Activated CD4-positive, alpha-beta T cell treated with anti-CD3 and anti-CD28 coated beads, Interleukin-2, amount 10 ng/mL, durations not matched to agents 7 days and 5 days (primary cell): ENCODE measurements around the gene C3orf52. TPM values are rescaled to one million over a fixed set of nuclear protein-coding genes. Genes with fewer than 3 reads are reported as not detected.

Experiments used
- CTCF ChIA-PET: fragments of 350-600 bp; sonication (Branson Sonifier 250); formaldehyde crosslinking; loops from one replicate; lab custom pipeline; 2021; ENCODE audit warnings: antibody characterized with exemption; lab: Charles Lee
- POLR2A ChIA-PET: fragments of 350-600 bp; sonication (Branson Sonifier 250); formaldehyde crosslinking; loops from one replicate; lab custom pipeline; 2021; ENCODE audit warnings: antibody characterized with exemption; lab: Charles Lee
- DNase-seq: peaks from one replicate; pipeline ENCODE4 v3.0.0-alpha.2; 2020
- H3K27ac Mint-ChIP-seq: one replicate; pipeline ENCODE4 v1.8.0; 2021; ENCODE audit warnings: mild to moderate bottlenecking, moderate library complexity, mixed read lengths
- H3K27me3 Mint-ChIP-seq: one replicate; pipeline ENCODE4 v1.8.0; 2021; ENCODE audit warnings: mixed read lengths
- H3K36me3 Mint-ChIP-seq: one replicate; pipeline ENCODE4 v1.8.0; 2021; ENCODE audit warnings: low read depth, mixed read lengths
- H3K4me1 Mint-ChIP-seq: one replicate; pipeline ENCODE4 v1.8.0; 2021; ENCODE audit warnings: mixed read lengths
- H3K4me3 Mint-ChIP-seq: one replicate; pipeline ENCODE4 v1.8.0; 2021; ENCODE audit warnings: mild to moderate bottlenecking, moderate library complexity, mixed read lengths
- H3K9me3 Mint-ChIP-seq: one replicate; pipeline ENCODE4 v1.8.0; 2021; ENCODE audit warnings: mixed read lengths
- total RNA-seq, 2 experiments: library from RNA; stranded (reverse); gene quantifications; one replicate each; pipeline ENCODE4 v1.2.3, GENCODE V29; 2021

C3orf52 gene
- total RNA-seq, 2 experiments from 2014 or later, result 9.2 to 9.5 TPM

DNA sequence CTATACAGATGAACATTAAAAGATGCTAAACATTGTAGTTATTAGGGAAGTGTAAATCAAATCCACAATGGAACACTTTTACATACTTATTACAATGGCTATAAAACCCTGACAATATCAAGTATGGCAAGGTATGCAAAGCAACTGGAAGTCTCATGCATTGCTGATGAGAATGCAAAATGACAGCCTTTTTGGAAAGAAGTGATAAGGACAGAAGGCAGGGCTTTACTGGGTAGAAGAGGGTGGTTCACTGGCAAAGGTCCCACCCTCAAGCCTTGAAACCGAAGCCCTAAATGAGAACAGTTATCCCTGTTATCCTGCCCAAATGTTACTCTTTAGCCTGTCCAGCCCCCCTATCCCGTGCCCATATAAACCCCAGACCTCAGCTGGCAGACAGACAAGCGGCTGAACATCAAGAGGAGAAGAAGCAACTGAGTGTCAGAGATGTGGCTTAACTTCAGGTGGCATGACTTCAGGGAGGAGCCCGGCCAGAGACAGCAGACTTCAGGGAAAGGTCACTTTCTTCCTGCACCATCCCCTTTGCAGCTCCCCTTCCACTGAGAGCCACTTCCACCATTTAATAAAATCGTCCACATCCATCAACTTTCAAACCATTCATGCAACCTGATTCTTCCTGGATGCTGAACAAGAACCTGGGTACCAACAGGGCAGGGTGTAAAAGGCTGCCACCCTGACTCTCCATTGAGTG is 47.6 kb downstream of the C3orf52 start:
- DNase-seq, result no peak
- Mint-ChIP-seq H3K27me3 (no peaks in the 10 kb centered on the region), H3K36me3 (peaks cover 17% of the 10 kb centered on the region), H3K4me1 (peaks cover 76% of the 10 kb centered on the region), H3K9me3 (no peaks in the 10 kb centered on the region), H3K4me3 (peak overlapping the region; percentile 84), H3K27ac (peak overlapping the region; percentile 92)
- POLR2A ChIA-PET, result no interaction called here
- CTCF ChIA-PET, result no interaction called here

DNA sequence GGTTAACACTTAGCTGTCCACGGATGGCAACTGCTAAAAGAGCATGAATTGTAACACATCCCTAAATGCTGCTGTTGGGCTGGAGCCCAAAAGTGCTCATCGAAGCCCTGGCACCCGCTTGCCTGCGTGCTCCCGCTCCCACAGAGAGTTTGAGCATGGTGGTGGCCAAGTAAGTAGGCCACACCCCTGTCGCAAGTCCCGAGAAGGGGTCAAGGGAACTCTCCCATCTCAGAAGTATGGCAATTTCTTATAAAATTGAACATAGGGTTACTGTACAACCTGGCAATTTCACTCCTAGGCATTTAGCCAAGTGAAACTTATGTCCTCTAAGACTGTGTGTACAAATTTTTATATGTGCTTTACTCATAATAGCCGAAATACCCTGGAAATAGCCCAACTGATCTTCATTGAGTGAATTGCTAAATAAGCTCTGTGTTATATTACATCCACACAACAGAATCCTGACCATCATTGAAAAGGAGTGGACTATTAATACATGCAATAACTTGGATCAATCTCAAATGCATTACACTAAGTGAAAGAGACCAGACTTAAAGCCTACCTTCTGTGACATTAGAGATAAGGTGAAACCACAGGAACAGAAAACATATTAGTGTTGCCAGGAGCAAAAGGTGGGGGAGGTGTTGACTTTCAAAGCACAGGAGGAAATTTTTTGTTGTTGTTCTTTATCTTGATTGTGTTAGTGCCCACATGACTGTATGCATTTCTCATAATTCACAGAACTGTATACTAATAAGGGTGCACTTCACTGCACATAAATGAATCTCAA is 48.3 kb downstream of the C3orf52 start:
- Mint-ChIP-seq H3K36me3 (peaks cover 13% of the 10 kb centered on the region), H3K9me3 (no peaks in the 10 kb centered on the region), H3K4me1 (peaks cover 69% of the 10 kb centered on the region), H3K27me3 (no peaks in the 10 kb centered on the region), H3K4me3 (no peak overlapping the region), H3K27ac (peak overlapping the region; percentile 78)
- ChIA-PET POLR2A (no interaction called here), CTCF (no interaction called here)
- DNase-seq, result peak; percentile 25

DNA sequence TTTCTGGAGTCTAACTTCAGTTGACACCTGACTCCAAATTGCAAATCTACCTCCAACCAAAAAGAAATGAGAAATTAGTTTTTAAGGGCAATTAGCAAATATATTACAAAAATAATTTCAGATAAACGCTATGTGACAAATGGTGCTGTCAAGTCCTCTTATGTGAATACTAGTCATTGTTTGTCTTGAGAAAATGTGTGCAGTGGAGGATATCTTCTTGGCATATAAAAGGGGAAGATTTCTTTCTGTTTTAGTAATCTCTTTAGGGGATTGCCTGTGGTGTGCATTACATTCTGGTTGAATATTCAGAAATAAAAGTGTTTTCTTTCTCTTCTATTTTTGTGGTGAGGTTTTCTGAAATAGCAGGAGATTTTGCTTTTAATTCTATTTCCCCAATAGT is 49.9 kb downstream of the C3orf52 start:
- Mint-ChIP-seq H3K9me3 (no peaks in the 10 kb centered on the region), H3K27ac (no peak overlapping the region), H3K4me1 (peaks cover 56% of the 10 kb centered on the region), H3K36me3 (peaks cover 2% of the 10 kb centered on the region), H3K4me3 (no peak overlapping the region), H3K27me3 (no peaks in the 10 kb centered on the region)
- no peak for DNase-seq
- ChIA-PET POLR2A (no interaction called here), CTCF (interaction anchor here (0.9 to 1.7 kb wide), 3 partner anchors 21 to 384 kb away, joined by 3 to 6 read pairs (median 5); no protein-coding TSS in a partner anchor)

DNA sequence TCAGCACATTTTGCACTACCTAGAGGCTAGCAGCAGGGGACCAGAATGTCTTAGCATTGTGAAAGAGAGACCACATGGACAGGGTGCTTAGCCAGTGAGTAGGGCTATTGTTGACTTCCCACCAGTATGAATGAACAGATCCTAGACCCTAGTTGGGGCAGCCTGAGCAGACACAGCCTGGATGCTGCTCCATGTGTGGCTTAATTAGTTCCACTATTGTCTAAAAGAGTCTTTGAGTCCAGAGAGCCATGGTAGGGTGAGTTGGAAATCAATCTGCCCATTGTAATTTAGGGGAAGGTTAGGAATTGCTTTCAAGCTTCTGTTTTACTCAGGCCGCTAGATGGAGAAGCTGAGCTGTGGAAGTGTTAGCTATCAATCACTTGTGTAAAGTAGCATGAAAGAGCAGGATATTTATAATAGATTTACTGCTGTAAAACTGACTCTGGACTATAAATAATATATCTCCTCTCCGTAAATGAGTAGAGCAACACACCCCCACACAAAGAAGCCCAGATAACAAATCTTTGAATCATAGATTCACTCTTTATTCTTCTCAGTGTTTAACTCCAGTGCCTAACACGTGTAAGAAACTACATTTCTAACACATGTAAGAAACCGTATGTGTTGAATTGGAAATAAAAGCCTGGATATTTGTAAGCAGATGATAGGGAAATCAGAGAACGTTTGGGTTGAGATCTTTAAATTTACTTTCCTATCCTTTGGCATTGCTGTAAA is 50.9 kb downstream of the C3orf52 start:
- Mint-ChIP-seq H3K4me3 (no peak overlapping the region), H3K9me3 (no peaks in the 10 kb centered on the region)

DNA sequence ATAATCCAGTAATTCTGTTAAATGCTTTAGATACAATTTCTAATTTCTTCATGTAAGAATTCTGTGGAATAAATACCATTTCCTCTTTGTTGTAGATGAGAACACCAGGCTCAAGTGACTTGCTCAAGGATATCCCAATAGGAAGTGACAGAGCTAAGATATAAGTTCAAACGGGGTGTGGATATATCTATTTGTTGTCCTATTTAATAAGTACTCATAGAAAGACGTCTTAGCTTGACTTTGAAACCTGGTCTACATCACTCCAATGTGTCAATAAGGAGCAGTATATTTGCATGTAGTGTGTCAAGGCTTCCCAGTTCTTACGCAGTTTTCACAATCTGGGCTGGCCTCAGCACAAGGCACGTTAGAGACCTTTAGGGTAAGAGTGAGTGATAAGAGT is 51.6 kb downstream of the C3orf52 start:
- CTCF ChIA-PET, result interaction anchor here (0.7 to 2.0 kb wide), 11 partner anchors 9 to 394 kb away, joined by 3 to 5 read pairs (median 4); no protein-coding TSS in a partner anchor

More for the DNA sequence above, 50.9 kb downstream of the C3orf52 start:
- ChIA-PET POLR2A (no interaction called here), CTCF (interaction anchor here (0.9 to 2.0 kb wide), 11 partner anchors 9 to 394 kb away, joined by 3 to 5 read pairs (median 4); no protein-coding TSS in a partner anchor)
- peak; percentile 63 for DNase-seq
- Mint-ChIP-seq H3K4me1 (peaks cover 50% of the 10 kb centered on the region), H3K36me3 (no peaks in the 10 kb centered on the region), H3K27ac (no peak overlapping the region), H3K27me3 (no peaks in the 10 kb centered on the region)

DNA sequence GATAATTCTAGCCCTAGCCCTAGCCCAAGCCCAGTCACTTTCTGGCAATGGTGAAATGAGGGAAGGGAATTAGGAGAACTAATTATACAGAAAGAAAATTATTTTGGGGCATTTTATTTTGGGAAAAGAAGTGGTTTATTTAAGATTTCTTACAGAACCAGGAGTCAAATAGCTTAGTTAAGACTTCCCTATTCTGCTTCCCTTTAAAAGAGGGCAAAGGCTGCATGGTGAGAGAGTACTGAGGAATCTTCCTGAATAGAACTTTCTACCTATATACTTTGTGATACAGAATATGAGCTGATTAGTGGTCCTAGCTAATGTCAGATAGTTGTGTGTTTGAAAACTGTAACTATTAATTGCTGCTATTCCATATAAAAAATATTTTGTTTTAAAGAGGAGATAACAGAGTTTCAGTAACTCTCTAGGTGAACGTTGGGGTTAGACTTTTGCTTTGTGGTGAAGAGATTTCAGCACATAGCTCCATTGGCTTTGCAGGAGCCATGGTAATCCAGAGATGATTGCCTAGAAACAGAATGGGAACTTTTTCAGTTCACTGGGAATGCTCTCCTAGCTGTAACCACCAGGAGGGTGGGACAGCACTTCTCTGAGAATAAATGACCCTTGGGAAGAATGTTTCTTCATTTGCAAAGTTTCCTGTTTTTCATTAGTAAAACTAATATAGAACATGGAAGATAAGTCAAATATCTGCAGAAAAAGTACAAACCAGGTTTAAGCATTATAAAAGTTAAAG is 52.2 kb downstream of the C3orf52 start:
- H3K4me1 Mint-ChIP-seq, result peaks cover 41% of the 10 kb centered on the region
- H3K4me3 Mint-ChIP-seq, result no peak overlapping the region
- H3K27me3 Mint-ChIP-seq, result no peaks in the 10 kb centered on the region
- H3K36me3 Mint-ChIP-seq, result peaks cover 3% of the 10 kb centered on the region
- H3K27ac Mint-ChIP-seq, result no peak overlapping the region
- peaks cover 3% of the 10 kb centered on the region for H3K9me3 Mint-ChIP-seq
- POLR2A ChIA-PET, result no interaction called here
- DNase-seq, result no peak
- CTCF ChIA-PET, result interaction anchor here (0.7 to 2.0 kb wide), 5 partner anchors 10 to 155 kb away, joined by 3 to 5 read pairs (median 3); no protein-coding TSS in a partner anchor

More for the DNA sequence above, 51.6 kb downstream of the C3orf52 start:
- no peak overlapping the region for H3K4me3 Mint-ChIP-seq
- POLR2A ChIA-PET, result no interaction called here
- H3K27ac Mint-ChIP-seq, result no peak overlapping the region
- DNase-seq, result no peak
- H3K36me3 Mint-ChIP-seq, result no peaks in the 10 kb centered on the region
- no peaks in the 10 kb centered on the region for H3K9me3 Mint-ChIP-seq
- H3K4me1 Mint-ChIP-seq, result peaks cover 43% of the 10 kb centered on the region
- no peaks in the 10 kb centered on the region for H3K27me3 Mint-ChIP-seq

DNA sequence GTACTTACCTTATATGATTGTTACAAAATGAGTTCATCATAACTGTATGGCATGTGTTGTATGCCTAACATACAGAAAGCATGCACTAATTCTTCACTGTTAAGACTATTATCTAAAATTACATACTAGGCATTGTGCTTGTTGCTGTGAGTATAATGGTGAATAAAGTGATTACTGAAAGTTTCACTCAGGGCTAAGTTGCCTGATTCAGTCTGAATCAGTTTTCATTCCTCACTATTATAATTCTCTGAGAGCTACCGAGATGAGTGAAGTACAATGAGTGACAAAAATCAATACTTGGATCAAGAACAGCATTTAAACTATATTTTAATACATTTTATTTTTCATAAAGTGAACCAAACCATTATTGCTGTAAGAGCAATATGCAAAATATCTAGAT is 54.4 kb downstream of the C3orf52 start:
- Mint-ChIP-seq H3K27me3 (no peaks in the 10 kb centered on the region), H3K27ac (no peak overlapping the region), H3K9me3 (peaks cover 18% of the 10 kb centered on the region), H3K4me3 (no peak overlapping the region), H3K36me3 (peaks cover 11% of the 10 kb centered on the region), H3K4me1 (peaks cover 25% of the 10 kb centered on the region)
- ChIA-PET POLR2A (no interaction called here), CTCF (no interaction called here)
- no peak for DNase-seq

DNA sequence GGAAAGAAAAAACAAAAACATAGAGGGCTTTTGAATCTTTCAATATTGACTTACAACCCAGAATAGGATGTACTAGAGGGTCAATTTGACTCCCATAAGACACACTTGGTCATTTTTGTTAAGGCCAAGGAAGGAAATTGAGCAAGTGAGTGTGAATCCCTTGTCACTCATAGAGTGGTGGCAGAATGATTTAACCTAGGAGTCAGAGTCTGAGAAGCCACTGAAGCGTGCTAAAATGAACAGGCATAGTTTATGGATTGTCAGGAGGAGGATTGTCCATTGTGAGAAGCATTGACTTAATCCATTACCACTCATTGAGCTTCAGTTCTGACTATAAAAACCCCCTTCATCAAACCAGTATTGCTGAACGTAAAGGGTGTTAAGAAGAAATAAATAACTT is 55.1 kb downstream of the C3orf52 start:
- DNase-seq, result no peak
- CTCF ChIA-PET, result no interaction called here
- Mint-ChIP-seq H3K4me3 (no peak overlapping the region), H3K4me1 (peaks cover 19% of the 10 kb centered on the region), H3K9me3 (peaks cover 24% of the 10 kb centered on the region), H3K27me3 (no peaks in the 10 kb centered on the region), H3K36me3 (peaks cover 14% of the 10 kb centered on the region), H3K27ac (no peak overlapping the region)
- POLR2A ChIA-PET, result no interaction called here

DNA sequence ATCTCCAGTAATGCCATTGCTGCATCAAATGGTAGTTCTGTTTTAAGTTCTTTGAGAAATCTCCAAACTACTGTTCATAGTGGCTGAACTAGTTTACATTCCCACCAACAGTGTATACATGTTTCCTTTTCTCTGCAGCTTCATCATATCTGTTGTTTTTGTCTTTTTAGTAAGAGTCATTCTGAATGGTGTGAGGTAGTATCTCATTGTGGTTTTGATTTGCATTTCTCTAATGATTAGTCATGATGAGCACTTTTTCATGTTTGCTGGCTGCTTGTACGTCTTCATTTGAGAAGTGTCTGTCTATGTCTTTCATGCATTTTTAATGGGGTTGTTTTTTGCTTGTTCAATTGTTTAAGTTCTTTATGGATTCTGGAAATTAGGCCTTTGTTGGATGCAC is 57.1 kb downstream of the C3orf52 start:
- peaks cover 23% of the 10 kb centered on the region for H3K36me3 Mint-ChIP-seq
- CTCF ChIA-PET, result no interaction called here
- POLR2A ChIA-PET, result no interaction called here

DNA sequence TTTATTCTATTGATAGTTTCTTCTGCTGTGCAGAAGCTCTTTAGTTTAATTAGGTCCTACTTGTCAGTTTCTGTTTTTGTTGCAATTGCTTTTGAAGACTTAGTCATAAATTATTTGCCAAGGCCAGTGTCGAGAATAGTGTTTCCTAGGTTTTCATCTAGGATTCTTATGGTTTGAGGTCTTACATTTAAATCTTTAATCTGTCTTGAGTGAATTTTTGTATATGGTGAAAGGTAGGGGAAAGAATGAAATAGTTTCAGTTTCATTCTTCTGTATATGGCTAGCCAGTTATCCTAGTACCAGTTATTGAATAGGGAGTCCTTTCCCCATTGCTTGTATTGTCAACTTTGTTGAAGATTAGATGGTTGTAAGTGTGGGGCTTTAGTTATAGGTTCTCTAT is 57.5 kb downstream of the C3orf52 start:
- Mint-ChIP-seq H3K4me3 (peak overlapping the region; percentile 33), H3K4me1 (peaks cover 9% of the 10 kb centered on the region), H3K36me3 (peaks cover 23% of the 10 kb centered on the region), H3K9me3 (peaks cover 39% of the 10 kb centered on the region), H3K27me3 (no peaks in the 10 kb centered on the region), H3K27ac (peak overlapping the region; percentile 65)
- ChIA-PET CTCF (interaction anchor here (0.7 kb wide), 1 partner anchor 153 kb away, joined by 3 read pairs; no protein-coding TSS in a partner anchor), POLR2A (no interaction called here)
- no peak for DNase-seq

More for the DNA sequence above, 57.1 kb downstream of the C3orf52 start:
- Mint-ChIP-seq H3K27me3 (no peaks in the 10 kb centered on the region), H3K4me1 (peaks cover 9% of the 10 kb centered on the region), H3K4me3 (peak overlapping the region; percentile 33), H3K27ac (peak overlapping the region; percentile 65), H3K9me3 (peaks cover 39% of the 10 kb centered on the region)
- no peak for DNase-seq

DNA sequence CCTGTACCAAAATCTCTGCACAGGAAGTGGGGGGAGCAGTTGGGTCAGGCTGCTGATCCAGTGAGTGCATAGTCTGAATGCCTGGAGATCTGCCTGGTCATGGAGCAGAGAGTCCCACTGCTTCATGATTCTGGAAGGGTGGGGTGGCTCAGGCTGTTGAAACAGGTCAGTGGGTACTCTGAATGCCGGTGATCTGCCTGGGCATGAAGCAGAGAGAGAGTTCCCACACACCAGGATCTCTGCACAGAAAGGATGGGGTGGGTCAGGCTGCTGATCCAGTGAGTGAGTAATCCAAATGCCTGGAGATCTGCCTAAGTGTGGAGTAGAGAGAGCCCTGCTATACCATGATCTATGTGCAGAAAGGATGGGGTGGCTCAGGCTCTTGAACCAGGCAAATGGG is 62.9 kb downstream of the C3orf52 start:
- Mint-ChIP-seq H3K4me1 (no peaks in the 10 kb centered on the region), H3K36me3 (peaks cover 21% of the 10 kb centered on the region), H3K4me3 (no peak overlapping the region), H3K9me3 (peaks cover 39% of the 10 kb centered on the region), H3K27ac (no peak overlapping the region), H3K27me3 (no peaks in the 10 kb centered on the region)
- DNase-seq, result no peak
- ChIA-PET CTCF (no interaction called here), POLR2A (no interaction called here)

DNA sequence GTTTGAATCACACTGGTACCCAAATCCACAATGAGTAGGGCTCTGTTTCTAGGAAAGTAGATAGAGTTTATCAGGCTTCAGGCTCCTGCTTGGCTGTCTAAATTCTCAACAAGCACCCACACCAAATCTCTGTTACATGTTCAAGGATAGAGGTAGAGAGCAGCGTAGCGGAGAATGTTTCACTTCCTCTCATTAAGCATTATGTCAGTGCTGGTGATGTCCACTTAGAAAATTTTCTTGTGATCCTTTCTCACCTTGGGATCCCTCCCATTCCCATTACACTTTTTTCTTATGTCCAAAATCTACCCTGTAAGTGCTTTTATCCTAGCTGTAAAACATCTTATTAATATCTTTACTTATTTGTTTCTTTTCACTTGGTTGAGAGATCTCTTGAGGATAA is 81.6 kb downstream of the C3orf52 start:
- CTCF ChIA-PET, result no interaction called here
- H3K4me3 Mint-ChIP-seq, result no peak overlapping the region

More for the DNA sequence above, 81.6 kb downstream of the C3orf52 start:
- peaks cover 8% of the 10 kb centered on the region for H3K9me3 Mint-ChIP-seq
- POLR2A ChIA-PET, result no interaction called here
- DNase-seq, result no peak
- H3K4me1 Mint-ChIP-seq, result no peaks in the 10 kb centered on the region
- peaks cover 1% of the 10 kb centered on the region for H3K27me3 Mint-ChIP-seq
- H3K27ac Mint-ChIP-seq, result no peak overlapping the region
- no peaks in the 10 kb centered on the region for H3K36me3 Mint-ChIP-seq
